Measurements from ENCODE around the gene TOP2A. TPM values are rescaled to one million over a fixed set of nuclear protein-coding genes. Genes with fewer than 3 reads are reported as not detected.

TOP2A gene
- total RNA-seq, 4 donors from 2014 or later = 8.1 to 45.2 (median 22.2) TPM

DNA sequence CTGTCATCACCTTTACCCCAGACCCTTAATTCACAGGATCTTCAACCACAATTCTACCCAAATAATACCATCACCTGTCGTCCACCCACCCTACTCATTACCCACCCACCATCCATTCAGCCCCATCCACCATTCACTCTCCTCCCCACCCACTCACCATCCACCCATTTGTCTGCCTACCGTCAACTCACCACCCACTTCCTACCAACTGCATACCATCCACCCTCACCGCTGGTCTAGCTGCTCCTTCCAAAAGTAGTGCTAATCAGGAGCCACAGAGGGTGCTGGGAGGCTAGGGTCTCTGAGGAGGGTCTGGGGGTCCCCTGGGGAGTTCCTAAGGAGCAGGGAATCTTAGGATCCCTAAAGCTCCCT lies 13.5 kb upstream of the TOP2A start:
- peak; percentile 35 to 49 for DNase-seq (ENCODE audit: low spot score in 2 of 2)
- Histone ChIP-seq H3K27ac (no peak overlapping the region), H3K4me3 (no peak overlapping the region), H3K27me3 (no peaks in the 10 kb centered on the region), H3K9me3 (no peaks in the 10 kb centered on the region), H3K36me3 (no peaks in the 10 kb centered on the region), H3K4me1 (no peaks in the 10 kb centered on the region)
- TF ChIP-seq POLR2AphosphoS5 (IDR thresholded peaks at IDR 0.05) (no peak), POLR2A (IDR thresholded peaks at IDR 0.05) (no peak), EP300 (IDR thresholded peaks at IDR 0.05) (no peak)
- TF ChIP-seq, protein P1, sequence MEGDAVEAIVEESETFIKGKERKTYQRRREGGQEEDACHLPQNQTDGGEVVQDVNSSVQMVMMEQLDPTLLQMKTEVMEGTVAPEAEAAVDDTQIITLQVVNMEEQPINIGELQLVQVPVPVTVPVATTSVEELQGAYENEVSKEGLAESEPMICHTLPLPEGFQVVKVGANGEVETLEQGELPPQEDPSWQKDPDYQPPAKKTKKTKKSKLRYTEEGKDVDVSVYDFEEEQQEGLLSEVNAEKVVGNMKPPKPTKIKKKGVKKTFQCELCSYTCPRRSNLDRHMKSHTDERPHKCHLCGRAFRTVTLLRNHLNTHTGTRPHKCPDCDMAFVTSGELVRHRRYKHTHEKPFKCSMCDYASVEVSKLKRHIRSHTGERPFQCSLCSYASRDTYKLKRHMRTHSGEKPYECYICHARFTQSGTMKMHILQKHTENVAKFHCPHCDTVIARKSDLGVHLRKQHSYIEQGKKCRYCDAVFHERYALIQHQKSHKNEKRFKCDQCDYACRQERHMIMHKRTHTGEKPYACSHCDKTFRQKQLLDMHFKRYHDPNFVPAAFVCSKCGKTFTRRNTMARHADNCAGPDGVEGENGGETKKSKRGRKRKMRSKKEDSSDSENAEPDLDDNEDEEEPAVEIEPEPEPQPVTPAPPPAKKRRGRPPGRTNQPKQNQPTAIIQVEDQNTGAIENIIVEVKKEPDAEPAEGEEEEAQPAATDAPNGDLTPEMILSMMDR (IDR thresholded peaks at IDR 0.05) = no peak
- 91% methylated on average over 3 of the region's 3 CpGs for WGBS

DNA sequence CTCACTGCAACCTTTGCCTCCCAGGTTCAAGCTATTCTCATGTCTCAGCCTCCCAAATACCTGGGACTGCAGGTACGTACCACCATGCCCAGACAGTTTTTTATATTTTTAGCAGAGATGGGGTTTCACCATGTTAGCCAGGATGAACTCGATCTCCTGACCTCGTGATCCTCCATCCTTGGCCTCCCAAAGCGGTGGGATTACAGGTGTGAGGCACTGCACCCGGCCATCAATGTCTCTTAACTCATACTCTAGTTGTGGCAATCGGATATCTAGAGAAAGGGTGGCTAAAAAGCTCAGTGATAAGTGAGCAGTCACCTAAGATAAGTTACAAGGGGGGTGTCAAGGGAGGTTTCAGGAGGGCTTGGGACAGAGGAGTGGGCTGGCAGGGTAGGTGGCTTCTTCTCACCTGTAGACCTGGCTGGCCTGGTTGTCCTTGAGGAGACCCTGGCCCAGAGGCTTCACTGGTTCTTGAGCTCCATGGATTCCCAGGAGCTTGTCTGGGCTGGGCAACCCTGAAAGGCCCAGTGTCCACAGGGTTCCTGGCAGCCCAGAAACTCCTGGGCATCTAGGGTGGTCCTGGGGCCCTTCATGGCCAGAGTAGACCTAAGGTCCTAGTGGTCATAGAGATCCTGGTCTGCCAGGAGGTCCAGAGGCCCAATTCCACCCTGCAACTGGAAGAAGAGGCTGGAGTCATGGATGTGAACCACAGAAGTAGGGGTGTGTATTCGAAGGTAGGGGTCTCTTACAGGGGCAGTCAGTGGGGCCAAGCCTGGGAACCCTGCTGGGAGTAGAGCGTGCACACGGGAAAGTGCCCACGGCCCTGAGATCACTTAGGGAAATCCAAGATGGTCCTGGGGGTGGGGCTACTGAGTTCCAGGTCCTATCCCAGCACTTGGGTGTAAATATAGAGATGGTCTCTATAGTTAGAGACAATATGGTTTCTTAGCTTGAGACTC lies 12.9 kb upstream of the TOP2A start:
- peak; percentile 34 to 57 for DNase-seq (ENCODE audit: low spot score in 2 of 2)

DNA sequence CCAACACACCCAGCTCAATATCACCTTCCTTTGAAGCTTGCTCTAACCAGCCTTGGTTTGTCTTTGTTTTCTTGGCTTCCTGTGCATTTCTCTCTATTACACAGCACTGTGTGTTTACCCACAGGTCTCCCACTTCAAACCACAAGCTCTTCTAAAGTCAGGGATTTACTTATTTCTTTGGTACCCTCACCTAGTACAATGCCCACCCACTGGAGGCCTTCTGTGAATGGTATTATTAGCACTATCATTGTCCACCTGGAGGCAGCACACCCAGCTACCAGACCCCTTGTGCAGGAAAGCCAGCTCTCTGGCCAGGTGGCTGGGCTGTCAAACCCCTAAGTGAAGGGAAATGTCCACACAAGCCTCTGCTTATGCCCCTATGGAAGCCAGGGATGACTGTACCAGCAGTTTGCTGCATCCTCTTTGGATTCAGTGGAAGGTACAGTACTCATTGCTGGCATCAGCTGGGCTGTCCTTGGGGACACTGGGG lies 9.4 kb upstream of the TOP2A start:
- DNase-seq (ENCODE audit: low spot score in 2 of 2) = peak in 1 of 2 donors; percentile 16

More for the DNA sequence above, 12.9 kb upstream of the TOP2A start:
- H3K36me3 ChIP-seq = no peaks in the 10 kb centered on the region
- 94% methylated on average over 10 of the region's 10 CpGs for WGBS
- H3K4me3 ChIP-seq = no peak overlapping the region
- no peaks in the 10 kb centered on the region for H3K9me3 ChIP-seq
- TF ChIP-seq POLR2A (IDR thresholded peaks at IDR 0.05) = no peak
- no peak for TF ChIP-seq EP300 (IDR thresholded peaks at IDR 0.05)
- no peak for TF ChIP-seq POLR2AphosphoS5 (IDR thresholded peaks at IDR 0.05)
- TF ChIP-seq, protein P1 (IDR thresholded peaks at IDR 0.05) = no peak
- no peaks in the 10 kb centered on the region for H3K27me3 ChIP-seq
- no peaks in the 10 kb centered on the region for H3K4me1 ChIP-seq
- H3K27ac ChIP-seq = no peak overlapping the region

GRCh38 chr17:40425741-40426140 lies 8.0 kb upstream of the TOP2A start:
- H3K27ac ChIP-seq = no peak overlapping the region
- no peak overlapping the region for H3K4me3 ChIP-seq
- TF ChIP-seq EP300 (IDR thresholded peaks at IDR 0.05) = no peak
- TF ChIP-seq, protein P1 (IDR thresholded peaks at IDR 0.05) = no peak
- TF ChIP-seq POLR2A (IDR thresholded peaks at IDR 0.05) = no peak
- no peak for TF ChIP-seq POLR2AphosphoS5 (IDR thresholded peaks at IDR 0.05)
- DNase-seq (ENCODE audit: low spot score in 2 of 2) = peak in 1 of 2 donors; percentile 40
- no peaks in the 10 kb centered on the region for H3K27me3 ChIP-seq
- WGBS = 74% methylated on average over 4 of the region's 4 CpGs
- no peaks in the 10 kb centered on the region for H3K9me3 ChIP-seq
- H3K4me1 ChIP-seq = no peaks in the 10 kb centered on the region
- H3K36me3 ChIP-seq = no peaks in the 10 kb centered on the region

More for the DNA sequence above, 9.4 kb upstream of the TOP2A start:
- no peaks in the 10 kb centered on the region for H3K36me3 ChIP-seq
- no peaks in the 10 kb centered on the region for H3K27me3 ChIP-seq
- H3K9me3 ChIP-seq = no peaks in the 10 kb centered on the region
- H3K27ac ChIP-seq = no peak overlapping the region
- no peaks in the 10 kb centered on the region for H3K4me1 ChIP-seq
- TF ChIP-seq EP300 (IDR thresholded peaks at IDR 0.05) (no peak), POLR2A (IDR thresholded peaks at IDR 0.05) (no peak), POLR2AphosphoS5 (IDR thresholded peaks at IDR 0.05) (no peak)
- TF ChIP-seq, protein P1 (IDR thresholded peaks at IDR 0.05) = no peak
- H3K4me3 ChIP-seq = no peak overlapping the region

GRCh38 chr17:40422990-40423633 lies 5.4 kb upstream of the TOP2A start:
- no peaks in the 10 kb centered on the region for H3K36me3 ChIP-seq
- no peak for DNase-seq (ENCODE audit: low spot score in 2 of 2)
- 70% methylated on average over 3 of the region's 3 CpGs for WGBS
- H3K27ac ChIP-seq = no peak overlapping the region
- H3K9me3 ChIP-seq = no peaks in the 10 kb centered on the region
- H3K4me3 ChIP-seq = no peak overlapping the region
- H3K4me1 ChIP-seq = peaks cover 5% of the 10 kb centered on the region
- TF ChIP-seq, protein P1 (IDR thresholded peaks at IDR 0.05) = no peak
- no peak for TF ChIP-seq POLR2AphosphoS5 (IDR thresholded peaks at IDR 0.05)
- TF ChIP-seq POLR2A (IDR thresholded peaks at IDR 0.05) = no peak
- TF ChIP-seq EP300 (IDR thresholded peaks at IDR 0.05) = no peak
- no peaks in the 10 kb centered on the region for H3K27me3 ChIP-seq
